SK-N-DZ (cell line): ENCODE measurements around the gene NDST1.

Experiments used
- DNase-seq: peaks from one replicate; pipeline ENCODE4 v3.0.0-alpha.2; 2015; ENCODE audit warnings: low spot score

NDST1 gene

GRCh38 chr5:150488519-150489359 lies 19.2 kb upstream of the NDST1 start:
- no peak for DNase-seq

GRCh38 chr5:150489360-150490295 lies 18.3 kb upstream of the NDST1 start:
- DNase-seq, result no peak

- no peak for DNase-seq
Measured at GRCh38 chr5:150490296-150490669, 17.6 kb upstream of the NDST1 start.

- no peak for DNase-seq
Measured at GRCh38 chr5:150490754-150491153, 17.2 kb upstream of the NDST1 start.

GRCh38 chr5:150491876-150492275 lies 16.1 kb upstream of the NDST1 start:
- no peak for DNase-seq

GRCh38 chr5:150492621-150493020 lies 15.3 kb upstream of the NDST1 start:
- no peak for DNase-seq

GRCh38 chr5:150496098-150496497 lies 11.8 kb upstream of the NDST1 start:
- no peak for DNase-seq

- no peak for DNase-seq
Measured at GRCh38 chr5:150496534-150496933, 11.4 kb upstream of the NDST1 start.

GRCh38 chr5:150497274-150497988 lies 10.5 kb upstream of the NDST1 start:
- DNase-seq, result no peak

- no peak for DNase-seq
Measured at GRCh38 chr5:150497989-150498317, 10.0 kb upstream of the NDST1 start.

GRCh38 chr5:150498501-150498900 lies 9.4 kb upstream of the NDST1 start:
- DNase-seq, result no peak

- no peak for DNase-seq
Measured at GRCh38 chr5:150498971-150499370, 9.0 kb upstream of the NDST1 start.

- no peak for DNase-seq
Measured at GRCh38 chr5:150499437-150499956, 8.4 kb upstream of the NDST1 start.

- DNase-seq, result no peak
Measured at GRCh38 chr5:150500328-150500841, 7.5 kb upstream of the NDST1 start.

- no peak for DNase-seq
Measured at GRCh38 chr5:150500905-150501304, 7.0 kb upstream of the NDST1 start.

- no peak for DNase-seq
Measured at GRCh38 chr5:150502106-150502505, 5.8 kb upstream of the NDST1 start.

GRCh38 chr5:150502847-150503246 lies 5.1 kb upstream of the NDST1 start:
- DNase-seq, result no peak

GRCh38 chr5:150503386-150503785 lies 4.5 kb upstream of the NDST1 start:
- DNase-seq, result no peak

- DNase-seq, result peak; percentile 45
Measured at GRCh38 chr5:150503977-150504620, 3.8 kb upstream of the NDST1 start.

- no peak for DNase-seq
Measured at GRCh38 chr5:150505041-150505511, 2.9 kb upstream of the NDST1 start.

- DNase-seq, result no peak
Measured at GRCh38 chr5:150505816-150506215, 2.1 kb upstream of the NDST1 start.
